Breast epithelium (tissue), 4 donors: ENCODE measurements around the gene RELT. TPM values are rescaled to one million over a fixed set of nuclear protein-coding genes. Genes with fewer than 3 reads are reported as not detected.

Experiments used
- DNase-seq, 2 donors: peaks; one replicate each; pipeline ENCODE4 v3.0.0-alpha.2; 2019; ENCODE audit warnings: low spot score in 2 of 2
- H3K27ac ChIP-seq, 2 donors: fragments of 200-600 bp; sonication (generic) in 1 of 2; one replicate each; pipeline ENCODE4 v1.5.1; 2016 to 2019; ENCODE audit warnings: mild to moderate bottlenecking in 1 of 2
- H3K27me3 ChIP-seq, 2 donors: fragments of 200-600 bp; sonication (generic) in 1 of 2; one replicate each; pipeline versions ENCODE4 v1.5.1 to v1.6.0; 2017 to 2019; ENCODE audit warnings: control low read depth in 1 of 2, mild to moderate bottlenecking in 1 of 2
- H3K36me3 ChIP-seq: fragments of 200-600 bp; one replicate; pipeline ENCODE4 v1.5.1; 2019
- H3K4me1 ChIP-seq, 2 donors: fragments of 200-600 bp; sonication (generic); one replicate each; pipeline ENCODE4 v1.5.1; 2016 to 2019; ENCODE audit warnings: control low read depth in 1 of 2
- H3K4me3 ChIP-seq, 3 donors: fragments of 200-600 bp; sonication (generic); 1 replicate in 2 of 3; 2 replicates in 1 of 3; pipeline ENCODE4 v1.5.1; 2016 to 2019; ENCODE audit warnings: mild to moderate bottlenecking in 3 of 3, moderate library complexity in 2 of 3
- H3K9me3 ChIP-seq, 2 donors: fragments of 200-600 bp; sonication (generic) in 1 of 2; one replicate each; pipeline ENCODE4 v1.5.1; 2016 to 2019; ENCODE audit warnings: control low read depth in 1 of 2
- CTCF ChIP-seq, 3 donors: fragments of 450-650 bp; IDR thresholded peaks; one replicate each; pipeline ENCODE4 v1.5.1; 2016 to 2017; ENCODE audit warnings: antibody characterized with exemption in 3 of 3, mild to moderate bottlenecking in 3 of 3, moderate library complexity in 3 of 3
- POLR2A ChIP-seq: fragments of 450-650 bp; IDR thresholded peaks from one replicate; pipeline ENCODE4 v1.6.1; 2016; ENCODE audit warnings: antibody characterized with exemption, mild to moderate bottlenecking, moderate library complexity
- POLR2AphosphoS5 ChIP-seq, 3 donors: sonication (generic); formaldehyde crosslinking; IDR thresholded peaks; one replicate each; pipeline ENCODE4 v1.6.1; 2017; ENCODE audit warnings: antibody characterized with exemption in 3 of 3
- intact Hi-C: fragments of 100-400 bp; cut with DNase I; formaldehyde crosslinking; loops from one replicate; pipeline ENCODE4 v1.15.1; 2023; ENCODE audit warnings: low total_unique reads
- total RNA-seq, 3 donors: library from RNA; depleted of rRNA; stranded (reverse); fragments of >200 nt; gene quantifications; one replicate each; pipeline ENCODE4 v1.1.0, GENCODE V29; 2016

RELT gene
- total RNA-seq, 3 donors from 2014 or later: 2.2 to 3.7 (median 2.3) TPM

- TF ChIP-seq CTCF (IDR thresholded peaks at IDR 0.05): no peak
- TF ChIP-seq POLR2AphosphoS5 (IDR thresholded peaks at IDR 0.05): no peak
- TF ChIP-seq POLR2A: no peak
- H3K4me1 ChIP-seq: no peaks in the 10 kb centered on the region
- H3K9me3 ChIP-seq: no peaks in the 10 kb centered on the region
- intact Hi-C loops: no loop called here
- DNase-seq: no peak
- H3K27ac ChIP-seq: no peak overlapping the region
- H3K4me3 ChIP-seq: no peak overlapping the region
- H3K36me3 ChIP-seq: no peaks in the 10 kb centered on the region
- H3K27me3 ChIP-seq: no peaks in the 10 kb centered on the region
Measured at GRCh38 chr11:73394416-73395296, 18.5 kb downstream of the RELT start.

GRCh38 chr11:73395297-73396208 is 19.4 kb downstream of the RELT start:
- intact Hi-C loops: no loop called here

GRCh38 chr11:73396251-73396930 is 20.2 kb downstream of the RELT start:
- H3K4me1 ChIP-seq: no peaks in the 10 kb centered on the region
- no peaks in the 10 kb centered on the region for H3K27me3 ChIP-seq
- TF ChIP-seq POLR2A (no peak), CTCF (IDR thresholded peaks at IDR 0.05) (no peak), POLR2AphosphoS5 (IDR thresholded peaks at IDR 0.05) (no peak)
- H3K9me3 ChIP-seq: no peaks in the 10 kb centered on the region
- no peak overlapping the region for H3K4me3 ChIP-seq
- intact Hi-C loops: no loop called here
- H3K36me3 ChIP-seq: no peaks in the 10 kb centered on the region
- H3K27ac ChIP-seq: no peak overlapping the region
- DNase-seq: no peak

More at GRCh38 chr11:73395297-73396208, 19.4 kb downstream of the RELT start:
- Histone ChIP-seq H3K9me3 (no peaks in the 10 kb centered on the region), H3K36me3 (no peaks in the 10 kb centered on the region), H3K27me3 (no peaks in the 10 kb centered on the region), H3K4me1 (no peaks in the 10 kb centered on the region), H3K4me3 (no peak overlapping the region), H3K27ac (no peak overlapping the region)
- no peak for TF ChIP-seq CTCF (IDR thresholded peaks at IDR 0.05)
- TF ChIP-seq POLR2A: no peak
- TF ChIP-seq POLR2AphosphoS5 (IDR thresholded peaks at IDR 0.05): no peak
- no peak for DNase-seq

GRCh38 chr11:73396985-73397384 is 20.8 kb downstream of the RELT start:
- intact Hi-C loops: no loop called here
- no peak for DNase-seq
- Histone ChIP-seq H3K27me3 (no peaks in the 10 kb centered on the region), H3K36me3 (no peaks in the 10 kb centered on the region), H3K9me3 (no peaks in the 10 kb centered on the region), H3K27ac (no peak overlapping the region), H3K4me1 (no peaks in the 10 kb centered on the region), H3K4me3 (no peak overlapping the region)
- TF ChIP-seq CTCF (IDR thresholded peaks at IDR 0.05) (no peak), POLR2A (no peak), POLR2AphosphoS5 (IDR thresholded peaks at IDR 0.05) (no peak)
